GM12891 (cell line): ENCODE results near the gene MERTK.

ENCODE experiments used
- PAX5 ChIP-seq: IDR thresholded peaks from 2 replicates; pipeline ENCODE4 v1.6.1; 2011; ENCODE audit warnings: low read length, moderate library complexity, mild to moderate bottlenecking; ENCODE audit not compliant: insufficient read depth, severe bottlenecking
- POLR2A ChIP-seq: IDR thresholded peaks from 2 replicates; pipeline ENCODE4 v1.6.1; 2011; ENCODE audit warnings: low read depth, low read length, control low read depth
- POLR2AphosphoS5 ChIP-seq: IDR thresholded peaks from 2 replicates; pipeline ENCODE4 v1.6.1; 2011; ENCODE audit warnings: low read depth, low read length, control low read depth
- POU2F2 ChIP-seq: IDR thresholded peaks from 2 replicates; pipeline ENCODE4 v1.6.1; 2011; ENCODE audit warnings: low read depth, mild to moderate bottlenecking, control low read depth, low read length, moderate library complexity
- SPI1 ChIP-seq: IDR thresholded peaks from 2 replicates; pipeline ENCODE4 v1.6.1; 2011; ENCODE audit warnings: low read depth, low read length, control low read depth
- TAF1 ChIP-seq: IDR thresholded peaks from 2 replicates; pipeline ENCODE4 v1.6.1; 2011; ENCODE audit warnings: low read depth, low read length, control low read depth

- no peak for TF ChIP-seq POLR2A
- TF ChIP-seq POLR2AphosphoS5 = no peak
- no peak for TF ChIP-seq TAF1
- TF ChIP-seq POU2F2 = no peak
- no peak for TF ChIP-seq SPI1
- TF ChIP-seq PAX5 = no peak
Observed at GRCh38 chr2:111977240-111977639, 78.8 kb downstream of the MERTK start.
